ENCODE data around the gene PRKCQ. TPM values are rescaled to one million over a fixed set of nuclear protein-coding genes. Genes with fewer than 3 reads are reported as not detected.
"Not testable (repeated sequence)": the region's sequence is repeated elsewhere in the genome, so short reads cannot be mapped to it uniquely, and the experiment has no call there.

PRKCQ gene
- total RNA-seq, 1 donor from 2014 or later = 2.1 TPM

DNA sequence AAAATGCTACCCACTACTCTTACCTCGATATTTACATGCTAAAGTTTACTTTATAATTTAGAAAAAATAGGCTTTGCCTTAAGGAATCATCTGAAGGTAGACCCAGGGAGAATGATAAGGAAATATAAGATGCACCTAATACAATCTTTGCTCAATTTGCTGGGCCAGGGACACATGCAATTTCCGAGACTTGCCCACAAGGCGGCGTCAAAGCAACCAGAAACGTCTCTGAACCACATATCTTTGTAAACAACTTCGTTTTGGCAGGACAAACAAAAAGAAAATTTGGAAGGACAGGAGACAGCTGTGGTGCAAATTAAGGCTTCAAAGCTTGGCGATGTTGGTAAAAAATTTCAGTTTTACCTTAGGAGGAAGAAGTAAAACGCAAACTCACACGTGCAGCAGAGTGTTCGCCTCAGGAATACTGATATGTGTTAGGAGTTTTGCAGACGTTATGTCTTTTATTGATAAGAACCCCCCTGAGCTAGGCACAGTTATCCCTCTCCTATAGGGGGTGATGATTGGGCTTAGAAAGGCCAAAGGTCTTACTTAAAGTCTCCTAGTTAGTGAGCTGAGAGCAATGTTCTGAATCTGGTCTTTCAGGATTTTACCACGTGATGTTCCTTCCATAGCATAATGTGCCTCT lies 134.3 kb downstream of the PRKCQ start:
- no peak overlapping the region for H3K27ac Mint-ChIP-seq (ENCODE audit: unreplicated experiment)
- Histone ChIP-seq H4K20me1 (ENCODE audit: insufficient read depth, low read length) (no peaks in the 10 kb centered on the region), H3K36me3 (ENCODE audit: insufficient read depth, low read length) (no peaks in the 10 kb centered on the region), H3K4me3 (ENCODE audit: insufficient read depth, low read depth, low read length) (no peak overlapping the region), H2AFZ (ENCODE audit: low read depth, low read length) (peak overlapping the region; percentile 22), H3K27ac (ENCODE audit: low read depth, low read length) (no peak overlapping the region), H3K79me2 (ENCODE audit: insufficient read depth, low read length) (no peaks in the 10 kb centered on the region), H3K9ac (ENCODE audit: low read length) (no peak overlapping the region), H3K4me2 (ENCODE audit: low read length) (peak overlapping the region; percentile 43), H3K27me3 (ENCODE audit: insufficient read depth, low read length) (no peaks in the 10 kb centered on the region), H3K9me3 (ENCODE audit: insufficient read depth, low read depth, low read length) (no peaks in the 10 kb centered on the region), H3K4me1 (ENCODE audit: insufficient read depth, low read length) (no peaks in the 10 kb centered on the region)
- peaks cover 9% of the 10 kb centered on the region for H3K4me1 Mint-ChIP-seq (ENCODE audit: low read depth, unreplicated experiment)
- TF ChIP-seq, protein P1, sequence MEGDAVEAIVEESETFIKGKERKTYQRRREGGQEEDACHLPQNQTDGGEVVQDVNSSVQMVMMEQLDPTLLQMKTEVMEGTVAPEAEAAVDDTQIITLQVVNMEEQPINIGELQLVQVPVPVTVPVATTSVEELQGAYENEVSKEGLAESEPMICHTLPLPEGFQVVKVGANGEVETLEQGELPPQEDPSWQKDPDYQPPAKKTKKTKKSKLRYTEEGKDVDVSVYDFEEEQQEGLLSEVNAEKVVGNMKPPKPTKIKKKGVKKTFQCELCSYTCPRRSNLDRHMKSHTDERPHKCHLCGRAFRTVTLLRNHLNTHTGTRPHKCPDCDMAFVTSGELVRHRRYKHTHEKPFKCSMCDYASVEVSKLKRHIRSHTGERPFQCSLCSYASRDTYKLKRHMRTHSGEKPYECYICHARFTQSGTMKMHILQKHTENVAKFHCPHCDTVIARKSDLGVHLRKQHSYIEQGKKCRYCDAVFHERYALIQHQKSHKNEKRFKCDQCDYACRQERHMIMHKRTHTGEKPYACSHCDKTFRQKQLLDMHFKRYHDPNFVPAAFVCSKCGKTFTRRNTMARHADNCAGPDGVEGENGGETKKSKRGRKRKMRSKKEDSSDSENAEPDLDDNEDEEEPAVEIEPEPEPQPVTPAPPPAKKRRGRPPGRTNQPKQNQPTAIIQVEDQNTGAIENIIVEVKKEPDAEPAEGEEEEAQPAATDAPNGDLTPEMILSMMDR (IDR thresholded peaks at IDR 0.05; ENCODE audit: insufficient read depth, low read depth, low read length) = peak; percentile 56
- no peak for TF ChIP-seq EZH2 (IDR thresholded peaks at IDR 0.05; ENCODE audit: insufficient read depth, low read length)
- FAIRE-seq (no peak), DNase-seq (ENCODE audit: low read depth) (no peak)
- H3K4me3 Mint-ChIP-seq (ENCODE audit: unreplicated experiment) = no peak overlapping the region
- H3K36me3 Mint-ChIP-seq (ENCODE audit: low read depth, unreplicated experiment) = peaks cover 2% of the 10 kb centered on the region
- H3K27me3 Mint-ChIP-seq (ENCODE audit: low read depth, unreplicated experiment) = no peaks in the 10 kb centered on the region
- H3K9me3 Mint-ChIP-seq (ENCODE audit: unreplicated experiment) = peaks cover 2% of the 10 kb centered on the region

GRCh38 chr10:6439875-6440274 lies 140.2 kb downstream of the PRKCQ start:
- H3K4me1 Mint-ChIP-seq (ENCODE audit: low read depth, unreplicated experiment); H3K27ac ChIP-seq (ENCODE audit: low read depth, low read length); H2AFZ ChIP-seq (ENCODE audit: low read depth, low read length); FAIRE-seq; H3K9me3 Mint-ChIP-seq (ENCODE audit: unreplicated experiment); H4K20me1 ChIP-seq (ENCODE audit: insufficient read depth, low read length); H3K9me3 ChIP-seq (ENCODE audit: insufficient read depth, low read depth, low read length); H3K36me3 ChIP-seq (ENCODE audit: insufficient read depth, low read length); H3K79me2 ChIP-seq (ENCODE audit: insufficient read depth, low read length); H3K27me3 ChIP-seq (ENCODE audit: insufficient read depth, low read length); H3K4me3 ChIP-seq (ENCODE audit: insufficient read depth, low read depth, low read length); H3K27ac Mint-ChIP-seq (ENCODE audit: unreplicated experiment); H3K4me2 ChIP-seq (ENCODE audit: low read length); H3K4me3 Mint-ChIP-seq (ENCODE audit: unreplicated experiment); H3K27me3 Mint-ChIP-seq (ENCODE audit: low read depth, unreplicated experiment); DNase-seq (ENCODE audit: low read depth); H3K9ac ChIP-seq (ENCODE audit: low read length); H3K4me1 ChIP-seq (ENCODE audit: insufficient read depth, low read length); H3K36me3 Mint-ChIP-seq (ENCODE audit: low read depth, unreplicated experiment): not testable (repeated sequence)

GRCh38 chr10:6431861-6432260 lies 148.2 kb downstream of the PRKCQ start:
- no peaks in the 10 kb centered on the region for H3K27me3 ChIP-seq (ENCODE audit: insufficient read depth, low read length)
- H3K36me3 Mint-ChIP-seq (ENCODE audit: low read depth, unreplicated experiment) = peaks cover 2% of the 10 kb centered on the region
- H3K27ac Mint-ChIP-seq (ENCODE audit: unreplicated experiment) = no peak overlapping the region
- H3K9me3 ChIP-seq (ENCODE audit: insufficient read depth, low read depth, low read length) = no peaks in the 10 kb centered on the region
- no peaks in the 10 kb centered on the region for H3K79me2 ChIP-seq (ENCODE audit: insufficient read depth, low read length)
- no peaks in the 10 kb centered on the region for H3K36me3 ChIP-seq (ENCODE audit: insufficient read depth, low read length)
- H3K27me3 Mint-ChIP-seq (ENCODE audit: low read depth, unreplicated experiment) = peaks cover 9% of the 10 kb centered on the region
- no peak overlapping the region for H3K27ac ChIP-seq (ENCODE audit: low read depth, low read length)
- H3K4me3 ChIP-seq (ENCODE audit: insufficient read depth, low read depth, low read length) = no peak overlapping the region
- no peak for TF ChIP-seq EZH2 (IDR thresholded peaks at IDR 0.05; ENCODE audit: insufficient read depth, low read length)
- no peaks in the 10 kb centered on the region for H3K4me1 ChIP-seq (ENCODE audit: insufficient read depth, low read length)
- no peak for FAIRE-seq
- no peaks in the 10 kb centered on the region for H4K20me1 ChIP-seq (ENCODE audit: insufficient read depth, low read length)
- no peak overlapping the region for H2AFZ ChIP-seq (ENCODE audit: low read depth, low read length)
- H3K4me2 ChIP-seq (ENCODE audit: low read length) = no peak overlapping the region
- no peak overlapping the region for H3K4me3 Mint-ChIP-seq (ENCODE audit: unreplicated experiment)
- H3K9me3 Mint-ChIP-seq (ENCODE audit: unreplicated experiment) = no peaks in the 10 kb centered on the region
- no peak overlapping the region for H3K9ac ChIP-seq (ENCODE audit: low read length)
- no peaks in the 10 kb centered on the region for H3K4me1 Mint-ChIP-seq (ENCODE audit: low read depth, unreplicated experiment)
- no peak for DNase-seq (ENCODE audit: low read depth)
